OCI-LY1 (cell line): Measurements from ENCODE around the gene TRIM29.

Source experiments
- H2AFZ ChIP-seq: fragments of 200-600 bp; sonication (generic), shearing (Covaris generic); 2 replicates; pipeline ENCODE4 v1.6.0; 2014; ENCODE audit warnings: antibody characterized with exemption, mild to moderate bottlenecking, low read length
- H3F3A ChIP-seq: fragments of 200-600 bp; sonication (generic), shearing (Covaris generic); 2 replicates; pipeline ENCODE4 v1.6.0; 2014; ENCODE audit warnings: mild to moderate bottlenecking, antibody characterized with exemption, low read length, moderate library complexity; ENCODE audit not compliant: insufficient read depth
- H3K27ac ChIP-seq: fragments of 200-600 bp; sonication (generic); 2 replicates; pipeline ENCODE4 v1.5.1; 2014; ENCODE audit warnings: low read length, mixed run types, mild to moderate bottlenecking, low read depth; ENCODE audit not compliant: poor library complexity, severe bottlenecking
- H3K27me3 ChIP-seq: fragments of 200-600 bp; sonication (generic); 2 replicates; pipeline ENCODE4 v1.6.0; 2014; ENCODE audit warnings: antibody characterized with exemption, mild to moderate bottlenecking, low read length, moderate library complexity; ENCODE audit not compliant: insufficient read depth
- H3K36me3 ChIP-seq: fragments of 200-600 bp; sonication (generic); 2 replicates; pipeline ENCODE4 v1.6.1; 2014; ENCODE audit warnings: mild to moderate bottlenecking, antibody characterized with exemption, low read length, moderate library complexity, mixed read lengths; ENCODE audit not compliant: insufficient read depth
- H3K4me1 ChIP-seq: fragments of 200-600 bp; sonication (generic); 2 replicates; pipeline ENCODE4 v1.5.1; 2014; ENCODE audit warnings: mild to moderate bottlenecking, low read length, moderate library complexity; ENCODE audit not compliant: insufficient read depth, severe bottlenecking
- H3K4me2 ChIP-seq: fragments of 200-600 bp; sonication (generic), shearing (Covaris generic); 2 replicates; pipeline ENCODE4 v1.6.1; 2014; ENCODE audit warnings: low read length
- H3K4me3 ChIP-seq: fragments of 200-600 bp; sonication (generic); 2 replicates; pipeline ENCODE4 v1.5.1; 2014; ENCODE audit warnings: low read length, low read depth, mild to moderate bottlenecking, mixed read lengths; ENCODE audit not compliant: poor library complexity, severe bottlenecking
- H3K79me2 ChIP-seq: fragments of 200-600 bp; shearing (Covaris generic); 2 replicates; pipeline ENCODE4 v1.6.1; 2016; ENCODE audit warnings: mixed run types, low read length, mixed read lengths; ENCODE audit not compliant: insufficient read depth
- H3K9ac ChIP-seq: fragments of 200-600 bp; sonication (generic), shearing (Covaris generic); 2 replicates; pipeline ENCODE4 v1.6.1; 2014; ENCODE audit warnings: mild to moderate bottlenecking, low read length, mixed read lengths
- H3K9me2 ChIP-seq: fragments of 200-600 bp; sonication (generic), shearing (Covaris generic); 2 replicates; pipeline ENCODE4 v1.6.1; 2014; ENCODE audit warnings: low read depth, mild to moderate bottlenecking, low read length, mixed read lengths
- H3K9me3 ChIP-seq: fragments of 200-600 bp; shearing (Covaris generic); 2 replicates; pipeline ENCODE4 v1.6.1; 2014; ENCODE audit warnings: low read length, mixed read lengths
- H4K20me1 ChIP-seq: fragments of 200-600 bp; sonication (generic), shearing (Covaris generic); 2 replicates; pipeline ENCODE4 v1.6.0; 2016; ENCODE audit warnings: mild to moderate bottlenecking, low read length; ENCODE audit not compliant: insufficient read depth
- EZH2 ChIP-seq: fragments of 200-600 bp; sonication (generic), shearing (Covaris generic); IDR thresholded peaks from 2 replicates; pipeline ENCODE4 v1.8.0; 2017; ENCODE audit warnings: borderline replicate concordance, mixed run types, mild to moderate bottlenecking, antibody characterized with exemption, low read length, moderate library complexity, mixed read lengths
- TF ChIP-seq, protein P1 (sequence below): fragments of 200-600 bp; sonication (generic), shearing (Covaris generic); IDR thresholded peaks from 2 replicates; pipeline ENCODE4 v1.5.1; 2017; ENCODE audit warnings: mild to moderate bottlenecking, antibody characterized with exemption, low read length, moderate library complexity, mixed read lengths

The TRIM29 gene

DNA sequence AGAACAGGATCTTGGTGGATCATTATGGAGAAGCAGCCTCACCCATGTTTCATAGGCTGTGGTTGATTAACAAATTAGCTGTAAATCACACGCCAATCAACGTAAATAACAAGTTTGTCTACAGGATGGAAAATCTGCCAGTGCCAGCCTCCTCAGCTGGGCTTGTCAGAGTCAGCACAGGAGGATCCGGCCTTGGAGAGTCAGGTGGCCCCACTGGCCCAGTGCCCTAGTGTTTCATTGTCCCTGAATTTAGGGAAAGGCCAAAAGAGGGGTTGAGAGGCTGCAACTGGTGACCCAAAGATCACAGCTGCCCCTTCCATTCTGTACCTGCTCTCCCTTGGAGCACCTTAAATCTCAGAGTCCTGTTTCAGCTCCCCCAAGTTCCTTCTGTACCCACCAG lies 42.4 kb downstream of the TRIM29 start:
- Histone ChIP-seq H3K9me2 (no peaks in the 10 kb centered on the region), H2AFZ (no peak overlapping the region), H3K4me3 (no peak overlapping the region), H3K36me3 (no peaks in the 10 kb centered on the region), H3K9ac (no peak overlapping the region), H4K20me1 (no peaks in the 10 kb centered on the region), H3K4me1 (no peaks in the 10 kb centered on the region), H3K4me2 (no peak overlapping the region), H3K9me3 (no peaks in the 10 kb centered on the region), H3F3A (no peaks in the 10 kb centered on the region), H3K79me2 (no peaks in the 10 kb centered on the region), H3K27ac (no peak overlapping the region), H3K27me3 (no peaks in the 10 kb centered on the region)
- TF ChIP-seq, protein P1, sequence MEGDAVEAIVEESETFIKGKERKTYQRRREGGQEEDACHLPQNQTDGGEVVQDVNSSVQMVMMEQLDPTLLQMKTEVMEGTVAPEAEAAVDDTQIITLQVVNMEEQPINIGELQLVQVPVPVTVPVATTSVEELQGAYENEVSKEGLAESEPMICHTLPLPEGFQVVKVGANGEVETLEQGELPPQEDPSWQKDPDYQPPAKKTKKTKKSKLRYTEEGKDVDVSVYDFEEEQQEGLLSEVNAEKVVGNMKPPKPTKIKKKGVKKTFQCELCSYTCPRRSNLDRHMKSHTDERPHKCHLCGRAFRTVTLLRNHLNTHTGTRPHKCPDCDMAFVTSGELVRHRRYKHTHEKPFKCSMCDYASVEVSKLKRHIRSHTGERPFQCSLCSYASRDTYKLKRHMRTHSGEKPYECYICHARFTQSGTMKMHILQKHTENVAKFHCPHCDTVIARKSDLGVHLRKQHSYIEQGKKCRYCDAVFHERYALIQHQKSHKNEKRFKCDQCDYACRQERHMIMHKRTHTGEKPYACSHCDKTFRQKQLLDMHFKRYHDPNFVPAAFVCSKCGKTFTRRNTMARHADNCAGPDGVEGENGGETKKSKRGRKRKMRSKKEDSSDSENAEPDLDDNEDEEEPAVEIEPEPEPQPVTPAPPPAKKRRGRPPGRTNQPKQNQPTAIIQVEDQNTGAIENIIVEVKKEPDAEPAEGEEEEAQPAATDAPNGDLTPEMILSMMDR, result no peak
- TF ChIP-seq EZH2, result no peak

DNA sequence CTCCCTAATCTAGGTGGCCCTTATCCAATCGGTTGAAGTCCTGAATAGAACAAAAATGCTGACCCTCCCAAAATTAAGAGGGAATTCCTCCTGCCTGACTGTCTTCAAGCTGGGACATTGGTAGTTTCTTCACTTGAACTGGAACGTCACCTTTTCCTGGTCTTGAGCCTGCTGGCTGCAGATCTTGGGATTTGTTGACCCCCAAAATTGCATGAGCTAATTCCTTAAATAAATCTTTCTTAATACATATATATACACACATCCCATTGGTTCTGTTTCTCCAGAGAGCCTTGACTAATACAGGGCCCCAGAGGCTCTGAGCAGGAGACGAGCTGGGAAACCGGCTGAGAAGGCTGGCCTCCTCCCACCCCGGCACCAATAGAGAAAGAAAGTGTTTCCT lies 46.2 kb downstream of the TRIM29 start:
- Histone ChIP-seq H3F3A (no peaks in the 10 kb centered on the region), H3K4me3 (no peak overlapping the region), H3K4me2 (no peak overlapping the region), H3K9ac (no peak overlapping the region), H3K36me3 (no peaks in the 10 kb centered on the region), H3K4me1 (no peaks in the 10 kb centered on the region), H3K79me2 (no peaks in the 10 kb centered on the region), H2AFZ (no peak overlapping the region), H3K9me2 (no peaks in the 10 kb centered on the region), H4K20me1 (no peaks in the 10 kb centered on the region), H3K27me3 (no peaks in the 10 kb centered on the region), H3K9me3 (no peaks in the 10 kb centered on the region), H3K27ac (no peak overlapping the region)
- TF ChIP-seq EZH2, result no peak
- TF ChIP-seq, protein P1, result no peak

DNA sequence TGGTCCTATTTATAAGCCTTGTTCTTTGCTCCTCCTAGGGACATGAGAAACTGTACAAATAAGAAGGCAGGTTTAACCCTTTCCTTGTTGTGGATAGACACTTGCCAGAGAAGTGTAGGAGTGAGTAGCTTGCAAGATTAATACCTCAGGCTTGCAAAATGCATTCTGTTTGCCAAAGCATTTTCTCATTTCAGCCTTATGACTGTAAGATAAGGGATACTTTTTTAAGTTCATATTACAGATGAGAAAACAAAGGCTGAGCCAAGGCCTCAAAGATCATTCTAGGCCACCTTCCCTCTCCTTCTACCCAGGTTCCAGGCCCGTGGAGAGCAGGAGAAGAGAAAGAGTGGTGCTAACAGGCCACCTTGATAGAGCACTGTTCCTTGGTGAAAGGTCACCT lies 46.8 kb downstream of the TRIM29 start:
- H3K27ac ChIP-seq, result no peak overlapping the region
- TF ChIP-seq, protein P1, result no peak
- TF ChIP-seq EZH2, result no peak
- H3K9me2 ChIP-seq, result no peaks in the 10 kb centered on the region
- H3F3A ChIP-seq, result no peaks in the 10 kb centered on the region
- H4K20me1 ChIP-seq, result no peaks in the 10 kb centered on the region
- H3K9ac ChIP-seq, result no peak overlapping the region
- H3K4me1 ChIP-seq, result no peaks in the 10 kb centered on the region
- H3K36me3 ChIP-seq, result no peaks in the 10 kb centered on the region; the same call in 1 of the 2 replicates
- no peaks in the 10 kb centered on the region for H3K79me2 ChIP-seq
- no peaks in the 10 kb centered on the region for H3K27me3 ChIP-seq
- H2AFZ ChIP-seq, result no peak overlapping the region
- H3K9me3 ChIP-seq, result no peaks in the 10 kb centered on the region
- H3K4me3 ChIP-seq, result no peak overlapping the region
- H3K4me2 ChIP-seq, result no peak overlapping the region
